H1 (cell line): Measurements from ENCODE around the gene PGPEP1. TPM values are rescaled to one million over a fixed set of nuclear protein-coding genes. Genes with fewer than 3 reads are reported as not detected.

Experiments
- CTCF ChIA-PET: fragments of 300-600 bp; sonication (Branson Sonifier 250); formaldehyde crosslinking; loops from one replicate; lab custom pipeline; 2021; ENCODE audit not compliant: partially characterized antibody; lab: Charles Lee
- POLR2A ChIA-PET: fragments of 300-600 bp; sonication (Branson Sonifier 250); formaldehyde crosslinking; loops from one replicate; lab custom pipeline; 2021; ENCODE audit warnings: inconsistent platforms; ENCODE audit not compliant: partially characterized antibody; lab: Charles Lee
- DNase-seq, 2 experiments: peaks; one replicate each; pipeline versions ENCODE4 v3.0.0 to v3.0.0-alpha.2; 2010 to 2022; ENCODE audit warnings: low spot score in 2 of 2, low read depth in 1 of 2, mixed read lengths in 1 of 2
- FAIRE-seq: peaks from 2 replicates; lab custom pipeline; 2011; peaks lifted over from hg19 to GRCh38; lab: Jason Lieb, UNC
- H2AFZ ChIP-seq: 2 replicates; pipeline ENCODE4 v1.8.1; 2012; ENCODE audit warnings: low read length, inconsistent platforms
- H2AK5ac ChIP-seq: 2 replicates; pipeline ENCODE4 v1.6.1; 2013; ENCODE audit warnings: low read depth, low read length
- H2BK120ac ChIP-seq: replicated peaks from 2 replicates; pipeline ENCODE3; 2013; ENCODE audit warnings: low read depth, low read length, inconsistent platforms
- H2BK12ac ChIP-seq: 2 replicates; pipeline ENCODE4 v1.6.1; 2013; ENCODE audit warnings: low read depth, low read length
- H2BK15ac ChIP-seq: 2 replicates; pipeline ENCODE4 v1.6.1; 2013; ENCODE audit warnings: low read length
- H2BK20ac ChIP-seq: 2 replicates; pipeline ENCODE4 v1.6.1; 2013; ENCODE audit warnings: low read length
- H2BK5ac ChIP-seq: 2 replicates; pipeline ENCODE4 v1.6.1; 2013; ENCODE audit warnings: low read depth, low read length
- H3K14ac ChIP-seq: 2 replicates; pipeline ENCODE4 v1.6.1; 2013; ENCODE audit warnings: inconsistent platforms; ENCODE audit not compliant: insufficient read length
- H3K18ac ChIP-seq: 2 replicates; pipeline ENCODE4 v1.6.1; 2013; ENCODE audit warnings: low read length; ENCODE audit errors: extremely low read depth
- H3K23ac ChIP-seq: 2 replicates; pipeline ENCODE4 v1.6.1; 2013; ENCODE audit warnings: inconsistent platforms; ENCODE audit not compliant: insufficient read length
- H3K23me2 ChIP-seq: 2 replicates; pipeline ENCODE4 v1.6.1; 2013; ENCODE audit warnings: low read depth, low read length
- H3K27ac ChIP-seq: 2 replicates; pipeline ENCODE4 v1.6.1; 2011; ENCODE audit warnings: low read depth, low read length, inconsistent platforms
- H3K27me3 ChIP-seq, 4 experiments: replicated peaks in 1 of 4; 1 replicate in 1 of 4; 2 replicates in 3 of 4; pipeline versions ENCODE4 v1.6.1 to v1.8.1; 2011 to 2013; ENCODE audit warnings: low read length in 3 of 4, mild to moderate bottlenecking in 3 of 4, inconsistent platforms in 2 of 4, mixed read lengths in 2 of 4, moderate library complexity in 1 of 4; ENCODE audit not compliant: control insufficient read depth in 3 of 4, insufficient read depth in 3 of 4; ENCODE audit errors: extremely low read depth in 1 of 4
- H3K36me3 ChIP-seq, 4 experiments: 2 replicates each; pipeline versions ENCODE4 v1.6.1 to v1.8.1; 2011 to 2013; ENCODE audit warnings: mild to moderate bottlenecking in 4 of 4, low read length in 3 of 4, moderate library complexity in 2 of 4, control low read depth in 1 of 4, inconsistent platforms in 1 of 4; ENCODE audit not compliant: insufficient read depth in 4 of 4, control insufficient read depth in 2 of 4
- H3K4ac ChIP-seq: replicated peaks from 2 replicates; pipeline ENCODE3; 2013; ENCODE audit warnings: low read length, low read depth, mixed read lengths, inconsistent platforms; ENCODE audit not compliant: insufficient read length
- H3K4me1 ChIP-seq, 4 experiments: replicated peaks in 1 of 4; 1 replicate in 1 of 4; 2 replicates in 3 of 4; pipeline versions ENCODE4 v1.6.1 to v1.8.1; 2011 to 2013; ENCODE audit warnings: low read length in 3 of 4, inconsistent platforms in 2 of 4, mixed read lengths in 1 of 4; ENCODE audit not compliant: insufficient read depth in 4 of 4, control insufficient read depth in 3 of 4
- H3K4me2 ChIP-seq, 2 experiments: 2 replicates each; pipeline versions ENCODE4 v1.6.1 to v1.8.1; 2011 to 2013; ENCODE audit warnings: low read depth in 2 of 2, low read length in 2 of 2, control low read depth in 1 of 2, inconsistent platforms in 1 of 2, mild to moderate bottlenecking in 1 of 2; ENCODE audit not compliant: insufficient read depth in 1 of 2
- H3K4me3 ChIP-seq, 4 experiments: fragments of 200-600, 300-600 bp in 1 of 4; sonication (generic), shearing (Covaris generic), sonication (Bioruptor Twin) in 1 of 4; 2 replicates each; pipeline versions ENCODE4 v1.5.1 to v1.8.1; 2011 to 2016; ENCODE audit warnings: low read length in 4 of 4, low read depth in 3 of 4, control low read depth in 2 of 4, inconsistent platforms in 2 of 4, mild to moderate bottlenecking in 2 of 4, mixed read lengths in 1 of 4, moderate library complexity in 1 of 4; ENCODE audit not compliant: insufficient read depth in 2 of 4; ENCODE audit errors: extremely low read depth in 1 of 4
- H3K56ac ChIP-seq: replicated peaks from 2 replicates; pipeline ENCODE3; 2013; ENCODE audit warnings: low read depth, mild to moderate bottlenecking, mixed read lengths, low read length, inconsistent platforms; ENCODE audit not compliant: insufficient read length
- H3K79me1 ChIP-seq: 2 replicates; pipeline ENCODE4 v1.6.1; 2013; ENCODE audit warnings: low read depth, low read length, control low read depth
- H3K79me2 ChIP-seq, 2 experiments: 2 replicates each; pipeline versions ENCODE4 v1.6.1 to v1.8.1; 2012 to 2013; ENCODE audit warnings: low read length in 2 of 2, mild to moderate bottlenecking in 2 of 2, inconsistent platforms in 1 of 2; ENCODE audit not compliant: insufficient read depth in 2 of 2, control insufficient read depth in 1 of 2
- H3K9ac ChIP-seq, 4 experiments: replicated peaks in 1 of 4; 1 replicate in 1 of 4; 2 replicates in 3 of 4; pipeline versions ENCODE4 v1.6.1 to v1.8.1; 2011 to 2013; ENCODE audit warnings: low read depth in 3 of 4, low read length in 3 of 4, control low read depth in 2 of 4, mild to moderate bottlenecking in 2 of 4, moderate library complexity in 2 of 4, inconsistent platforms in 1 of 4; ENCODE audit errors: extremely low read depth in 1 of 4
- H3K9me3 ChIP-seq, 2 experiments: 2 replicates each; pipeline versions ENCODE4 v1.6.1 to v1.8.1; 2012 to 2013; ENCODE audit warnings: mild to moderate bottlenecking in 2 of 2, moderate library complexity in 2 of 2, control low read depth in 1 of 2, inconsistent platforms in 1 of 2, low read depth in 1 of 2, low read length in 1 of 2, mixed read lengths in 1 of 2; ENCODE audit not compliant: insufficient read depth in 2 of 2
- H4K20me1 ChIP-seq, 2 experiments: replicated peaks in 1 of 2; 2 replicates each; pipeline versions ENCODE3 to v1.8.1; 2011 to 2013; ENCODE audit warnings: inconsistent platforms in 2 of 2, low read length in 2 of 2, mild to moderate bottlenecking in 1 of 2; ENCODE audit not compliant: insufficient read depth in 2 of 2, control insufficient read depth in 1 of 2
- H4K5ac ChIP-seq: 2 replicates; pipeline ENCODE4 v1.6.1; 2013; ENCODE audit warnings: low read length, low read depth, mixed read lengths, inconsistent platforms; ENCODE audit not compliant: insufficient read length
- H4K8ac ChIP-seq: 2 replicates; pipeline ENCODE4 v1.8.0; 2013; ENCODE audit warnings: mild to moderate bottlenecking, moderate library complexity, low read length, inconsistent platforms; ENCODE audit not compliant: insufficient read depth; ENCODE audit errors: extremely low read depth
- H4K91ac ChIP-seq: replicated peaks from 2 replicates; pipeline ENCODE3; 2013; ENCODE audit warnings: low read length, mixed read lengths, inconsistent platforms; ENCODE audit not compliant: insufficient read length
- CBX5 ChIP-seq: fragments of 300-800, 300-1000 bp; sonication (generic); IDR thresholded peaks from 2 replicates; pipeline ENCODE4 v1.7.1; 2016; ENCODE audit warnings: antibody characterized with exemption, low read length, low read depth
- KDM1A ChIP-seq: fragments of 200-600, 300-600 bp; sonication (generic); IDR thresholded peaks from 2 replicates; pipeline ENCODE4 v1.7.1; 2016; ENCODE audit warnings: mild to moderate bottlenecking, low read length, borderline replicate concordance
- PHF8 ChIP-seq: fragments of 200-600 bp; sonication (generic); conservative IDR thresholded peaks from 2 replicates; pipeline ENCODE4 v1.7.1; 2012; ENCODE audit warnings: low read depth, mild to moderate bottlenecking, inconsistent platforms, low read length, moderate library complexity
- RAD21 ChIP-seq, 2 experiments: IDR thresholded peaks in 1 of 2; conservative IDR thresholded peaks in 1 of 2; 2 replicates each; pipeline ENCODE4 v1.6.1; 2011; ENCODE audit warnings: low read depth in 2 of 2, low read length in 2 of 2, improper control_type of control experiment in 1 of 2, inconsistent platforms in 1 of 2, mild to moderate bottlenecking in 1 of 2, moderate library complexity in 1 of 2
- RNF2 ChIP-seq: fragments of 200-900, 300-1000 bp; sonication (generic); IDR thresholded peaks from 2 replicates; pipeline ENCODE4 v1.7.1; 2016; ENCODE audit warnings: borderline replicate concordance, low read depth, mild to moderate bottlenecking, antibody characterized with exemption, low read length; ENCODE audit not compliant: poor library complexity, severe bottlenecking; ENCODE audit errors: missing control alignments
- SUZ12 ChIP-seq: fragments of 200-600 bp; sonication (generic); IDR thresholded peaks from 2 replicates; pipeline ENCODE4 v1.6.1; 2012; ENCODE audit warnings: mild to moderate bottlenecking, inconsistent platforms, low read length, moderate library complexity, mixed read lengths
- TAF7 ChIP-seq: optimal IDR thresholded peaks from 2 replicates; pipeline ENCODE3; 2011; ENCODE audit warnings: low read depth, mild to moderate bottlenecking, inconsistent platforms, low read length, moderate library complexity, borderline replicate concordance
- WGBS, 2 experiments: shearing (Covaris generic) in 1 of 2; methylation state at CpG; one replicate each; pipeline versions ENCODE4 v1.1.6 to v1.1.7; 2013 to 2015; ENCODE audit warnings: low lambda C conversion rate in 2 of 2, mixed read lengths in 2 of 2, inconsistent platforms in 1 of 2, low coverage in 1 of 2, missing lambda C conversion rate in 1 of 2; ENCODE audit not compliant: insufficient replicate concordance in 2 of 2, insufficient coverage in 1 of 2, insufficient read length in 1 of 2; ENCODE audit errors: extremely low coverage in 1 of 2, missing lambda C conversion rate in 1 of 2; 5-methylcytosine and 5-hydroxymethylcytosine counted together
- polyA plus RNA-seq, 7 experiments: library from polyadenylated mRNA; depleted of rRNA in 3 of 7; stranded (reverse) in 5 of 7; unstranded in 2 of 7; fragments of >200 nt in 5 of 7; fragments of 200-250 nt in 2 of 7; gene quantifications; 1 replicate in 5 of 7; 2 replicates in 1 of 7; 4 replicates in 1 of 7; pipeline versions ENCODE4 v1.2.1 to v1.2.3, GENCODE V29; 2011 to 2013; ENCODE audit warnings: missing spikeins in 2 of 7, mixed read lengths in 2 of 7
- total RNA-seq: library from RNA; stranded (reverse); fragmentation: NEBNext Ultra II Directional; extraction: Animal tissue kit (Norgen Biotek cat#: 25700); gene quantifications from 2 replicates; pipeline ENCODE4 v1.2.1, GENCODE V29; 2021
- TF ChIP-seq, protein P1 (sequence below), 3 experiments: IDR thresholded peaks; 1 replicate in 2 of 3; 2 replicates in 1 of 3; pipeline versions ENCODE4 v1.5.1 to v1.6.1; 2011; ENCODE audit warnings: low read length in 3 of 3, mild to moderate bottlenecking in 3 of 3, inconsistent platforms in 2 of 3, low read depth in 1 of 3, moderate library complexity in 1 of 3; ENCODE audit not compliant: insufficient read depth in 1 of 3; ENCODE audit errors: control extremely low read depth in 1 of 3

PGPEP1 gene
- total and polyA plus RNA-seq, 2 of the 8 experiments (the other 6 are each of a cell fraction or from before 2014, with no cell fraction given): 17.0 to 33.4 TPM

DNA sequence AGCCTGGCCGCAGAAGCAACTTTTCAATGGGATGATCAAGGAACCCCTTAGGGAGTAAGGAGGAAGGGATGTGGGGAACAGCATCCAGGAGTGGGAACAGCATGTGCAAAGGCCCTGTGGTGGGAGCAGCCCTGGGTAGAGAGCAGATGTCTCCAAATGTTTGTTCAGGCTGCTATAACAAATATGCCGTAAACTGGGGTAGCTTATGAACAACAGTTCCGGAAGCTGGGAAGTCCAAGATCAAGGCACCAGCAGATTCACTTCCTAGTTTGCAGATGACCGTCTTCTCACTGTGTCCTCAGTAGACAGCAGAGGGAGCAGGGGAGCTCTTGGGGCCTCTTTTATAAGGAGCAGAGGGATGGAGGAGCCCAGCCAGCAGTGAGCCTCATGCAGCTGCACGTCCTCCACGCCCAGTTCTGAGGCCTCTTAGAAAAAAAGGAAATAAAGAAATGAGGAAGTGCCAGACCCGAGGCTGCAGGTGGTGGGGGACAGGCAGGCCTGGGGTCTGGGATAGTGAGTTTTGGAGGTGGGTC lies 61.2 kb downstream of the PGPEP1 start:
- Histone ChIP-seq H3K4ac (no peak overlapping the region), H3K4me3 (no peak overlapping the region), H4K8ac (no peak overlapping the region; the same call in 1 of the 2 replicates), H4K91ac (no peak overlapping the region), H3K23me2 (no peaks in the 10 kb centered on the region), H3K9me3 (no peaks in the 10 kb centered on the region), H2BK20ac (no peak overlapping the region), H4K20me1 (no peaks in the 10 kb centered on the region), H2BK15ac (no peak overlapping the region), H2AK5ac (0 out of 2 replicates have a peak overlapping the region, but pooled peaks have one; percentile 15), H3K79me2 (no peaks in the 10 kb centered on the region), H2BK5ac (no peak overlapping the region), H3K27ac (no peak overlapping the region), H2BK120ac (no peak overlapping the region), H4K5ac (no peak overlapping the region), H3K27me3 (peaks cover 0 to 3% (median under 1%) of the 10 kb centered on the region in 4 experiments; a peak in 3 of 7 replicates), H3K18ac (no peak overlapping the region), H3K4me2 (no peak overlapping the region), H3K14ac (no peak overlapping the region), H3K79me1 (no peaks in the 10 kb centered on the region), H3K4me1 (peaks cover 0 to 8% (median 3%) of the 10 kb centered on the region in 4 experiments; a peak in 5 of 7 replicates), H3K23ac (no peak overlapping the region), H3K56ac (no peak overlapping the region), H3K9ac (no peak overlapping the region), H2BK12ac (no peak overlapping the region), H3K36me3 (no peaks in the 10 kb centered on the region), H2AFZ (no peak overlapping the region)
- ChIA-PET CTCF (interaction anchor here (0.5 to 12.8 kb wide), 17 partner anchors 11 to 665 kb away, joined by 3 to 174 read pairs (median 5); partner anchors contain the start of gene GDF15), POLR2A (interaction anchor here (0.9 to 2.8 kb wide), 4 partner anchors 13 to 120 kb away, joined by 3 to 12 read pairs (median 5); partner anchors contain the start of gene JUND)
- no peak for FAIRE-seq
- no peak for DNase-seq
- WGBS, 2 experiments: 82% methylated on average over 7 of the region's 7 CpGs; no CpG with 5 or more reads in 1 of the 2 experiments
- no peak for TF ChIP-seq RNF2
- TF ChIP-seq, protein P1, sequence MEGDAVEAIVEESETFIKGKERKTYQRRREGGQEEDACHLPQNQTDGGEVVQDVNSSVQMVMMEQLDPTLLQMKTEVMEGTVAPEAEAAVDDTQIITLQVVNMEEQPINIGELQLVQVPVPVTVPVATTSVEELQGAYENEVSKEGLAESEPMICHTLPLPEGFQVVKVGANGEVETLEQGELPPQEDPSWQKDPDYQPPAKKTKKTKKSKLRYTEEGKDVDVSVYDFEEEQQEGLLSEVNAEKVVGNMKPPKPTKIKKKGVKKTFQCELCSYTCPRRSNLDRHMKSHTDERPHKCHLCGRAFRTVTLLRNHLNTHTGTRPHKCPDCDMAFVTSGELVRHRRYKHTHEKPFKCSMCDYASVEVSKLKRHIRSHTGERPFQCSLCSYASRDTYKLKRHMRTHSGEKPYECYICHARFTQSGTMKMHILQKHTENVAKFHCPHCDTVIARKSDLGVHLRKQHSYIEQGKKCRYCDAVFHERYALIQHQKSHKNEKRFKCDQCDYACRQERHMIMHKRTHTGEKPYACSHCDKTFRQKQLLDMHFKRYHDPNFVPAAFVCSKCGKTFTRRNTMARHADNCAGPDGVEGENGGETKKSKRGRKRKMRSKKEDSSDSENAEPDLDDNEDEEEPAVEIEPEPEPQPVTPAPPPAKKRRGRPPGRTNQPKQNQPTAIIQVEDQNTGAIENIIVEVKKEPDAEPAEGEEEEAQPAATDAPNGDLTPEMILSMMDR (IDR thresholded peaks at IDR 0.05; ENCODE audit: control extremely low read depth in 1 of 3, insufficient read depth in 1 of 3, low read depth in 1 of 3, low read length in 3 of 3): peak; percentile 41 to 62 (median 48)
- TF ChIP-seq PHF8: no peak
- peak; percentile 34 to 45; a peak in 3 of 4 replicates for TF ChIP-seq RAD21 (IDR thresholded peaks at IDR 0.05 in 1 of 2, conservative IDR thresholded peaks at IDR 0.05 in 1 of 2; ENCODE audit: low read depth in 2 of 2, low read length in 2 of 2)
- TF ChIP-seq TAF7: no peak
- TF ChIP-seq CBX5: no peak
- no peak for TF ChIP-seq SUZ12
- peak; percentile 87; the same call in 1 of the 2 replicates for TF ChIP-seq KDM1A
